ENCODE data around the gene NFKB1. TPM values are rescaled to one million over a fixed set of nuclear protein-coding genes. Genes with fewer than 3 reads are reported as not detected.

The NFKB1 gene
- polyA plus RNA-seq, 1 donor from 2014 or later = 8.6 TPM

- H3K4me3 ChIP-seq (ENCODE audit: low read length) = no peak overlapping the region
- H3K4me2 ChIP-seq (ENCODE audit: low read length) = no peak overlapping the region
- no peaks in the 10 kb centered on the region for H3K79me2 ChIP-seq (replicated peaks; ENCODE audit: insufficient read depth, low read length)
- H3K9me2 ChIP-seq (ENCODE audit: insufficient read depth, low read length) = no peaks in the 10 kb centered on the region
- no peaks in the 10 kb centered on the region for H4K20me1 ChIP-seq (ENCODE audit: insufficient read depth)
- TF ChIP-seq TAF1 (IDR thresholded peaks at IDR 0.05; ENCODE audit: low read depth) (no peak), EP300 (conservative IDR thresholded peaks at IDR 0.05; ENCODE audit: poor library complexity, severe bottlenecking) (no peak), SMC3 (conservative IDR thresholded peaks at IDR 0.05; ENCODE audit: poor library complexity) (no peak), REST (IDR thresholded peaks at IDR 0.05; ENCODE audit: borderline replicate concordance) (no peak), POLR2AphosphoS5 (IDR thresholded peaks at IDR 0.05) (no peak), RAD21 (conservative IDR thresholded peaks at IDR 0.05) (no peak), CTCF (IDR thresholded peaks at IDR 0.05; ENCODE audit: poor library complexity, severe bottlenecking) (no peak), EZH2 (IDR thresholded peaks at IDR 0.05; ENCODE audit: borderline replicate concordance, insufficient read depth, low read length, poor library complexity, severe bottlenecking) (no peak), MXI1 (conservative IDR thresholded peaks at IDR 0.05; ENCODE audit: poor library complexity, severe bottlenecking) (no peak)
- H2AFZ ChIP-seq (ENCODE audit: low read depth, low read length) = no peak overlapping the region
- no peaks in the 10 kb centered on the region for H3K27me3 ChIP-seq (ENCODE audit: insufficient read depth, low read depth, low read length)
- no peaks in the 10 kb centered on the region for H3F3A ChIP-seq (ENCODE audit: insufficient read depth, low read length, poor library complexity, severe bottlenecking)
- H3K27ac ChIP-seq (ENCODE audit: low read length) = no peak overlapping the region
- no peaks in the 10 kb centered on the region for H3K9me3 ChIP-seq (ENCODE audit: low read length)
- H3K9ac ChIP-seq (ENCODE audit: low read length) = no peak overlapping the region
- H3K36me3 ChIP-seq (ENCODE audit: insufficient read depth, low read length) = no peaks in the 10 kb centered on the region
Measured at GRCh38 chr4:102493794-102494193, 7.4 kb upstream of the NFKB1 start.

- Histone ChIP-seq H3K9me2 (ENCODE audit: insufficient read depth, low read length) (no peaks in the 10 kb centered on the region), H3K27ac (ENCODE audit: low read length) (no peak overlapping the region), H3K36me3 (ENCODE audit: insufficient read depth, low read length) (no peaks in the 10 kb centered on the region), H3K9ac (ENCODE audit: low read length) (no peak overlapping the region), H3K4me2 (ENCODE audit: low read length) (no peak overlapping the region), H3F3A (ENCODE audit: insufficient read depth, low read length, poor library complexity, severe bottlenecking) (no peaks in the 10 kb centered on the region), H2AFZ (ENCODE audit: low read depth, low read length) (no peak overlapping the region), H3K79me2 (replicated peaks; ENCODE audit: insufficient read depth, low read length) (no peaks in the 10 kb centered on the region), H3K27me3 (ENCODE audit: insufficient read depth, low read depth, low read length) (no peaks in the 10 kb centered on the region), H3K9me3 (ENCODE audit: low read length) (no peaks in the 10 kb centered on the region), H3K4me3 (ENCODE audit: low read length) (no peak overlapping the region), H4K20me1 (ENCODE audit: insufficient read depth) (no peaks in the 10 kb centered on the region)
- TF ChIP-seq RAD21 (conservative IDR thresholded peaks at IDR 0.05) = no peak
- TF ChIP-seq MXI1 (conservative IDR thresholded peaks at IDR 0.05; ENCODE audit: poor library complexity, severe bottlenecking) = no peak
- TF ChIP-seq POLR2AphosphoS5 (IDR thresholded peaks at IDR 0.05) = no peak
- no peak for TF ChIP-seq TAF1 (IDR thresholded peaks at IDR 0.05; ENCODE audit: low read depth)
- TF ChIP-seq SMC3 (conservative IDR thresholded peaks at IDR 0.05; ENCODE audit: poor library complexity) = no peak
- TF ChIP-seq EZH2 (IDR thresholded peaks at IDR 0.05; ENCODE audit: borderline replicate concordance, insufficient read depth, low read length, poor library complexity, severe bottlenecking) = no peak
- TF ChIP-seq EP300 (conservative IDR thresholded peaks at IDR 0.05; ENCODE audit: poor library complexity, severe bottlenecking) = no peak
- no peak for TF ChIP-seq REST (IDR thresholded peaks at IDR 0.05; ENCODE audit: borderline replicate concordance)
- TF ChIP-seq CTCF (IDR thresholded peaks at IDR 0.05; ENCODE audit: poor library complexity, severe bottlenecking) = no peak
Measured at GRCh38 chr4:102494603-102495002, 6.6 kb upstream of the NFKB1 start.
